Suprapubic skin (tissue), 3 donors: Measurements from ENCODE around the gene RHBDL2.

ENCODE experiments used
- POLR2A ChIP-seq, 2 donors: fragments of 450-650 bp; IDR thresholded peaks; one replicate each; pipeline ENCODE4 v1.6.1; 2017; ENCODE audit warnings: antibody characterized with exemption in 2 of 2, mild to moderate bottlenecking in 2 of 2, moderate library complexity in 2 of 2
- TF ChIP-seq, protein P1 (sequence below), 2 donors: fragments of 200-600 bp in 1 of 2; fragments of 450-650 bp in 1 of 2; sonication (generic) in 1 of 2; IDR thresholded peaks; one replicate each; pipeline ENCODE4 v1.5.1; 2016 to 2019; ENCODE audit warnings: antibody characterized with exemption in 2 of 2, mild to moderate bottlenecking in 1 of 2, moderate library complexity in 1 of 2

- TF ChIP-seq, protein P1, sequence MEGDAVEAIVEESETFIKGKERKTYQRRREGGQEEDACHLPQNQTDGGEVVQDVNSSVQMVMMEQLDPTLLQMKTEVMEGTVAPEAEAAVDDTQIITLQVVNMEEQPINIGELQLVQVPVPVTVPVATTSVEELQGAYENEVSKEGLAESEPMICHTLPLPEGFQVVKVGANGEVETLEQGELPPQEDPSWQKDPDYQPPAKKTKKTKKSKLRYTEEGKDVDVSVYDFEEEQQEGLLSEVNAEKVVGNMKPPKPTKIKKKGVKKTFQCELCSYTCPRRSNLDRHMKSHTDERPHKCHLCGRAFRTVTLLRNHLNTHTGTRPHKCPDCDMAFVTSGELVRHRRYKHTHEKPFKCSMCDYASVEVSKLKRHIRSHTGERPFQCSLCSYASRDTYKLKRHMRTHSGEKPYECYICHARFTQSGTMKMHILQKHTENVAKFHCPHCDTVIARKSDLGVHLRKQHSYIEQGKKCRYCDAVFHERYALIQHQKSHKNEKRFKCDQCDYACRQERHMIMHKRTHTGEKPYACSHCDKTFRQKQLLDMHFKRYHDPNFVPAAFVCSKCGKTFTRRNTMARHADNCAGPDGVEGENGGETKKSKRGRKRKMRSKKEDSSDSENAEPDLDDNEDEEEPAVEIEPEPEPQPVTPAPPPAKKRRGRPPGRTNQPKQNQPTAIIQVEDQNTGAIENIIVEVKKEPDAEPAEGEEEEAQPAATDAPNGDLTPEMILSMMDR (IDR thresholded peaks at IDR 0.05): no peak
- TF ChIP-seq POLR2A (IDR thresholded peaks at IDR 0.05): no peak
Observed at GRCh38 chr1:38848071-38848470, 93.6 kb downstream of the RHBDL2 start.
